H1 (cell line): ENCODE data around the gene FGGY. TPM values are rescaled to one million over a fixed set of nuclear protein-coding genes. Genes with fewer than 3 reads are reported as not detected.

ENCODE experiments used
- CTCF ChIA-PET: fragments of 300-600 bp; sonication (Branson Sonifier 250); formaldehyde crosslinking; loops from one replicate; lab custom pipeline; 2021; ENCODE audit not compliant: partially characterized antibody; lab: Charles Lee
- POLR2A ChIA-PET: fragments of 300-600 bp; sonication (Branson Sonifier 250); formaldehyde crosslinking; loops from one replicate; lab custom pipeline; 2021; ENCODE audit warnings: inconsistent platforms; ENCODE audit not compliant: partially characterized antibody; lab: Charles Lee
- DNase-seq, 2 experiments: peaks; one replicate each; pipeline versions ENCODE4 v3.0.0 to v3.0.0-alpha.2; 2010 to 2022; ENCODE audit warnings: low spot score in 2 of 2, low read depth in 1 of 2, mixed read lengths in 1 of 2
- FAIRE-seq: peaks from 2 replicates; lab custom pipeline; 2011; peaks lifted over from hg19 to GRCh38; lab: Jason Lieb, UNC
- H2AFZ ChIP-seq: 2 replicates; pipeline ENCODE4 v1.8.1; 2012; ENCODE audit warnings: low read length, inconsistent platforms
- H2AK5ac ChIP-seq: 2 replicates; pipeline ENCODE4 v1.6.1; 2013; ENCODE audit warnings: low read depth, low read length
- H2BK120ac ChIP-seq: replicated peaks from 2 replicates; pipeline ENCODE3; 2013; ENCODE audit warnings: low read depth, low read length, inconsistent platforms
- H2BK12ac ChIP-seq: 2 replicates; pipeline ENCODE4 v1.6.1; 2013; ENCODE audit warnings: low read depth, low read length
- H2BK15ac ChIP-seq: 2 replicates; pipeline ENCODE4 v1.6.1; 2013; ENCODE audit warnings: low read length
- H2BK20ac ChIP-seq: 2 replicates; pipeline ENCODE4 v1.6.1; 2013; ENCODE audit warnings: low read length
- H2BK5ac ChIP-seq: 2 replicates; pipeline ENCODE4 v1.6.1; 2013; ENCODE audit warnings: low read depth, low read length
- H3K14ac ChIP-seq: 2 replicates; pipeline ENCODE4 v1.6.1; 2013; ENCODE audit warnings: inconsistent platforms; ENCODE audit not compliant: insufficient read length
- H3K18ac ChIP-seq: 2 replicates; pipeline ENCODE4 v1.6.1; 2013; ENCODE audit warnings: low read length; ENCODE audit errors: extremely low read depth
- H3K23ac ChIP-seq: 2 replicates; pipeline ENCODE4 v1.6.1; 2013; ENCODE audit warnings: inconsistent platforms; ENCODE audit not compliant: insufficient read length
- H3K23me2 ChIP-seq: 2 replicates; pipeline ENCODE4 v1.6.1; 2013; ENCODE audit warnings: low read depth, low read length
- H3K27ac ChIP-seq: 2 replicates; pipeline ENCODE4 v1.6.1; 2011; ENCODE audit warnings: low read depth, low read length, inconsistent platforms
- H3K27me3 ChIP-seq, 4 experiments: replicated peaks in 1 of 4; 1 replicate in 1 of 4; 2 replicates in 3 of 4; pipeline versions ENCODE4 v1.6.1 to v1.8.1; 2011 to 2013; ENCODE audit warnings: low read length in 3 of 4, mild to moderate bottlenecking in 3 of 4, inconsistent platforms in 2 of 4, mixed read lengths in 2 of 4, moderate library complexity in 1 of 4; ENCODE audit not compliant: control insufficient read depth in 3 of 4, insufficient read depth in 3 of 4; ENCODE audit errors: extremely low read depth in 1 of 4
- H3K36me3 ChIP-seq, 4 experiments: 2 replicates each; pipeline versions ENCODE4 v1.6.1 to v1.8.1; 2011 to 2013; ENCODE audit warnings: mild to moderate bottlenecking in 4 of 4, low read length in 3 of 4, moderate library complexity in 2 of 4, control low read depth in 1 of 4, inconsistent platforms in 1 of 4; ENCODE audit not compliant: insufficient read depth in 4 of 4, control insufficient read depth in 2 of 4
- H3K4ac ChIP-seq: replicated peaks from 2 replicates; pipeline ENCODE3; 2013; ENCODE audit warnings: low read length, low read depth, mixed read lengths, inconsistent platforms; ENCODE audit not compliant: insufficient read length
- H3K4me1 ChIP-seq, 4 experiments: replicated peaks in 1 of 4; 1 replicate in 1 of 4; 2 replicates in 3 of 4; pipeline versions ENCODE4 v1.6.1 to v1.8.1; 2011 to 2013; ENCODE audit warnings: low read length in 3 of 4, inconsistent platforms in 2 of 4, mixed read lengths in 1 of 4; ENCODE audit not compliant: insufficient read depth in 4 of 4, control insufficient read depth in 3 of 4
- H3K4me2 ChIP-seq, 2 experiments: 2 replicates each; pipeline versions ENCODE4 v1.6.1 to v1.8.1; 2011 to 2013; ENCODE audit warnings: low read depth in 2 of 2, low read length in 2 of 2, control low read depth in 1 of 2, inconsistent platforms in 1 of 2, mild to moderate bottlenecking in 1 of 2; ENCODE audit not compliant: insufficient read depth in 1 of 2
- H3K4me3 ChIP-seq, 4 experiments: fragments of 200-600, 300-600 bp in 1 of 4; sonication (generic), shearing (Covaris generic), sonication (Bioruptor Twin) in 1 of 4; 2 replicates each; pipeline versions ENCODE4 v1.5.1 to v1.8.1; 2011 to 2016; ENCODE audit warnings: low read length in 4 of 4, low read depth in 3 of 4, control low read depth in 2 of 4, inconsistent platforms in 2 of 4, mild to moderate bottlenecking in 2 of 4, mixed read lengths in 1 of 4, moderate library complexity in 1 of 4; ENCODE audit not compliant: insufficient read depth in 2 of 4; ENCODE audit errors: extremely low read depth in 1 of 4
- H3K56ac ChIP-seq: replicated peaks from 2 replicates; pipeline ENCODE3; 2013; ENCODE audit warnings: low read depth, mild to moderate bottlenecking, mixed read lengths, low read length, inconsistent platforms; ENCODE audit not compliant: insufficient read length
- H3K79me1 ChIP-seq: 2 replicates; pipeline ENCODE4 v1.6.1; 2013; ENCODE audit warnings: low read depth, low read length, control low read depth
- H3K79me2 ChIP-seq, 2 experiments: 2 replicates each; pipeline versions ENCODE4 v1.6.1 to v1.8.1; 2012 to 2013; ENCODE audit warnings: low read length in 2 of 2, mild to moderate bottlenecking in 2 of 2, inconsistent platforms in 1 of 2; ENCODE audit not compliant: insufficient read depth in 2 of 2, control insufficient read depth in 1 of 2
- H3K9ac ChIP-seq, 4 experiments: replicated peaks in 1 of 4; 1 replicate in 1 of 4; 2 replicates in 3 of 4; pipeline versions ENCODE4 v1.6.1 to v1.8.1; 2011 to 2013; ENCODE audit warnings: low read depth in 3 of 4, low read length in 3 of 4, control low read depth in 2 of 4, mild to moderate bottlenecking in 2 of 4, moderate library complexity in 2 of 4, inconsistent platforms in 1 of 4; ENCODE audit errors: extremely low read depth in 1 of 4
- H3K9me3 ChIP-seq, 2 experiments: 2 replicates each; pipeline versions ENCODE4 v1.6.1 to v1.8.1; 2012 to 2013; ENCODE audit warnings: mild to moderate bottlenecking in 2 of 2, moderate library complexity in 2 of 2, control low read depth in 1 of 2, inconsistent platforms in 1 of 2, low read depth in 1 of 2, low read length in 1 of 2, mixed read lengths in 1 of 2; ENCODE audit not compliant: insufficient read depth in 2 of 2
- H4K20me1 ChIP-seq, 2 experiments: replicated peaks in 1 of 2; 2 replicates each; pipeline versions ENCODE3 to v1.8.1; 2011 to 2013; ENCODE audit warnings: inconsistent platforms in 2 of 2, low read length in 2 of 2, mild to moderate bottlenecking in 1 of 2; ENCODE audit not compliant: insufficient read depth in 2 of 2, control insufficient read depth in 1 of 2
- H4K5ac ChIP-seq: 2 replicates; pipeline ENCODE4 v1.6.1; 2013; ENCODE audit warnings: low read length, low read depth, mixed read lengths, inconsistent platforms; ENCODE audit not compliant: insufficient read length
- H4K8ac ChIP-seq: 2 replicates; pipeline ENCODE4 v1.8.0; 2013; ENCODE audit warnings: mild to moderate bottlenecking, moderate library complexity, low read length, inconsistent platforms; ENCODE audit not compliant: insufficient read depth; ENCODE audit errors: extremely low read depth
- H4K91ac ChIP-seq: replicated peaks from 2 replicates; pipeline ENCODE3; 2013; ENCODE audit warnings: low read length, mixed read lengths, inconsistent platforms; ENCODE audit not compliant: insufficient read length
- CHD2 ChIP-seq: IDR thresholded peaks from 2 replicates; pipeline ENCODE4 v1.6.1; 2012; ENCODE audit warnings: low read length, improper control_type of control experiment
- EZH2 ChIP-seq: fragments of 200-600 bp; sonication (generic); IDR thresholded peaks from 2 replicates; pipeline ENCODE4 v1.7.1; 2012; ENCODE audit warnings: low read depth, mild to moderate bottlenecking, moderate library complexity, low read length, inconsistent platforms; ENCODE audit not compliant: severe bottlenecking
- KDM4A ChIP-seq: IDR thresholded peaks from one replicate; pipeline ENCODE4 v1.7.1; 2012; ENCODE audit warnings: low read depth, mild to moderate bottlenecking, moderate library complexity, low read length, inconsistent platforms; ENCODE audit not compliant: severe bottlenecking
- NANOG ChIP-seq: IDR thresholded peaks from 2 replicates; pipeline ENCODE4 v1.6.1; 2011; ENCODE audit warnings: low read length, low read depth, mild to moderate bottlenecking, inconsistent platforms; ENCODE audit not compliant: insufficient read depth, poor library complexity, severe bottlenecking
- POLR2A ChIP-seq, 2 experiments: IDR thresholded peaks; 1 replicate in 1 of 2; 2 replicates in 1 of 2; pipeline ENCODE4 v1.6.1; 2011; ENCODE audit warnings: low read depth in 2 of 2, low read length in 2 of 2, mild to moderate bottlenecking in 2 of 2; ENCODE audit errors: control extremely low read depth in 1 of 2
- RNF2 ChIP-seq: fragments of 200-900, 300-1000 bp; sonication (generic); IDR thresholded peaks from 2 replicates; pipeline ENCODE4 v1.7.1; 2016; ENCODE audit warnings: borderline replicate concordance, low read depth, mild to moderate bottlenecking, antibody characterized with exemption, low read length; ENCODE audit not compliant: poor library complexity, severe bottlenecking; ENCODE audit errors: missing control alignments
- SAP30 ChIP-seq: fragments of 300-600 bp; sonication (generic); IDR thresholded peaks from 2 replicates; pipeline ENCODE4 v1.7.1; 2012; ENCODE audit warnings: low read length, moderate library complexity, mild to moderate bottlenecking, inconsistent platforms; ENCODE audit not compliant: insufficient read depth, insufficient replicate concordance
- SIX5 ChIP-seq: IDR thresholded peaks from 2 replicates; pipeline ENCODE4 v1.6.1; 2011; ENCODE audit warnings: mild to moderate bottlenecking, low read depth, low read length
- TAF7 ChIP-seq: optimal IDR thresholded peaks from 2 replicates; pipeline ENCODE3; 2011; ENCODE audit warnings: low read depth, mild to moderate bottlenecking, inconsistent platforms, low read length, moderate library complexity, borderline replicate concordance
- TEAD4 ChIP-seq: IDR thresholded peaks from 2 replicates; pipeline ENCODE4 v1.6.1; 2012; ENCODE audit warnings: low read depth, low read length, inconsistent platforms, mixed read lengths
- WGBS, 2 experiments: shearing (Covaris generic) in 1 of 2; methylation state at CpG; one replicate each; pipeline versions ENCODE4 v1.1.6 to v1.1.7; 2013 to 2015; ENCODE audit warnings: low lambda C conversion rate in 2 of 2, mixed read lengths in 2 of 2, inconsistent platforms in 1 of 2, low coverage in 1 of 2, missing lambda C conversion rate in 1 of 2; ENCODE audit not compliant: insufficient replicate concordance in 2 of 2, insufficient coverage in 1 of 2, insufficient read length in 1 of 2; ENCODE audit errors: extremely low coverage in 1 of 2, missing lambda C conversion rate in 1 of 2; 5-methylcytosine and 5-hydroxymethylcytosine counted together
- polyA plus RNA-seq, 7 experiments: library from polyadenylated mRNA; depleted of rRNA in 3 of 7; stranded (reverse) in 5 of 7; unstranded in 2 of 7; fragments of >200 nt in 5 of 7; fragments of 200-250 nt in 2 of 7; gene quantifications; 1 replicate in 5 of 7; 2 replicates in 1 of 7; 4 replicates in 1 of 7; pipeline versions ENCODE4 v1.2.1 to v1.2.3, GENCODE V29; 2011 to 2013; ENCODE audit warnings: missing spikeins in 2 of 7, mixed read lengths in 2 of 7
- total RNA-seq: library from RNA; stranded (reverse); fragmentation: NEBNext Ultra II Directional; extraction: Animal tissue kit (Norgen Biotek cat#: 25700); gene quantifications from 2 replicates; pipeline ENCODE4 v1.2.1, GENCODE V29; 2021
- TF ChIP-seq, protein P1 (sequence below): IDR thresholded peaks from 2 replicates; pipeline ENCODE4 v1.6.1; 2012; ENCODE audit warnings: inconsistent platforms

FGGY gene
- total and polyA plus RNA-seq, 2 of the 8 experiments (the other 6 are each of a cell fraction or from before 2014, with no cell fraction given), result 10.3 to 12.5 TPM

DNA sequence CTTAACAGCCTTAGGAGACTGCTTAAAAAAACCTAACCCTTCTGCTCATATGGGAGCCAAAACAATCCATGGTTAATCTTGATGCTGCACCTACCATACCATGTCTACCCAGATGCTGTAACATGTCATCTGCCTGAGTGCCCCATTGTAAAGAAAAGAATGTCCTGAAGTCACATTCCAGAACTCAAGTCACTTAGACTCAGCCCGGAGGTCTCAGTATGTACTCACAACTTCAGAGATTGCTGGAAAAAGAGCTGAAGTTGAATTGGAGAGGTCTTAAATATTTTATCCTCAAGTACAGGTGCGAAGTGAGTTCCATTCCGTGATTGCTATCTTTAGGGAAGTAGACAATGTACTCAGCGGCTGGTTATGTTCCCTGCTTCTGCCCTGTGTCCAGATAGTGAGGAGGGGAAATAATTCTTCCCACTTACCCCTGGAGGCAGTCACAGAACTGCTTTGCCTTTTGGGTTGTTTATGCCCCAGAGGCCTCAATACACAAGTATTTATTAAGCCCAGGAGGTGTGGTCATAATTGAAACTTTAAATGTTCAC, 460.4 kb downstream of the FGGY start:
- Histone ChIP-seq H3K4ac (no peak overlapping the region), H3K23ac (no peak overlapping the region), H3K36me3 (no peaks in the 10 kb centered on the region), H3K14ac (no peak overlapping the region), H2BK5ac (no peak overlapping the region), H3K4me2 (no peak overlapping the region), H3K9me3 (no peaks in the 10 kb centered on the region), H3K18ac (no peak overlapping the region), H4K20me1 (no peaks in the 10 kb centered on the region), H3K4me1 (no peaks in the 10 kb centered on the region; a peak in 1 of 7 replicates), H4K91ac (no peak overlapping the region), H2BK15ac (no peak overlapping the region), H4K8ac (no peak overlapping the region), H3K56ac (no peak overlapping the region), H2BK12ac (no peak overlapping the region), H3K27ac (no peak overlapping the region), H3K79me1 (no peaks in the 10 kb centered on the region), H2BK120ac (no peak overlapping the region), H3K27me3 (no peaks in the 10 kb centered on the region), H3K79me2 (no peaks in the 10 kb centered on the region), H3K23me2 (no peaks in the 10 kb centered on the region), H4K5ac (no peak overlapping the region), H2AFZ (no peak overlapping the region), H3K4me3 (no peak overlapping the region), H2AK5ac (no peak overlapping the region), H2BK20ac (no peak overlapping the region), H3K9ac (no peak overlapping the region)
- CTCF ChIA-PET, result interaction anchor here (2.6 kb wide), 1 partner anchor 31 kb away, joined by 7 read pairs; no protein-coding TSS in a partner anchor
- POLR2A ChIA-PET, result no interaction called here
- FAIRE-seq (no peak), DNase-seq (no peak)
- 95% methylated on average over 4 of the region's 4 CpGs; no CpG with 5 or more reads in 1 of the 2 experiments for WGBS, 2 experiments
- no peak for TF ChIP-seq KDM4A
- TF ChIP-seq TEAD4, result no peak
- TF ChIP-seq CHD2, result no peak
- TF ChIP-seq NANOG, result no peak
- no peak for TF ChIP-seq EZH2
- TF ChIP-seq POLR2A (IDR thresholded peaks at IDR 0.05; ENCODE audit: control extremely low read depth in 1 of 2, low read depth in 2 of 2, low read length in 2 of 2), result no peak
- TF ChIP-seq, protein P1, sequence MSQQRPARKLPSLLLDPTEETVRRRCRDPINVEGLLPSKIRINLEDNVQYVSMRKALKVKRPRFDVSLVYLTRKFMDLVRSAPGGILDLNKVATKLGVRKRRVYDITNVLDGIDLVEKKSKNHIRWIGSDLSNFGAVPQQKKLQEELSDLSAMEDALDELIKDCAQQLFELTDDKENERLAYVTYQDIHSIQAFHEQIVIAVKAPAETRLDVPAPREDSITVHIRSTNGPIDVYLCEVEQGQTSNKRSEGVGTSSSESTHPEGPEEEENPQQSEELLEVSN, result no peak
- no peak for TF ChIP-seq SIX5
- no peak for TF ChIP-seq TAF7
- no peak for TF ChIP-seq RNF2
- no peak for TF ChIP-seq SAP30
